Gastroesophageal sphincter (tissue), 3 donors: Measurements from ENCODE around the gene RPS6KL1.

Source experiments
- CTCF ChIP-seq, 4 experiments: fragments of 200-600 bp in 2 of 4; fragments of 450-650 bp in 2 of 4; sonication (generic) in 1 of 4; IDR thresholded peaks; one replicate each; pipeline ENCODE4 v1.5.1; 2017 to 2019; ENCODE audit warnings: antibody characterized with exemption in 4 of 4, mild to moderate bottlenecking in 2 of 4, moderate library complexity in 2 of 4
- EP300 ChIP-seq: sonication (generic); formaldehyde crosslinking; IDR thresholded peaks from one replicate; pipeline ENCODE4 v1.6.1; 2017; ENCODE audit warnings: antibody characterized with exemption, mild to moderate bottlenecking
- POLR2A ChIP-seq, 2 donors: fragments of 450-650 bp; IDR thresholded peaks; one replicate each; pipeline ENCODE4 v1.6.1; 2017; ENCODE audit warnings: antibody characterized with exemption in 2 of 2, mild to moderate bottlenecking in 2 of 2, moderate library complexity in 1 of 2
- POLR2AphosphoS5 ChIP-seq: sonication (generic); formaldehyde crosslinking; IDR thresholded peaks from one replicate; pipeline ENCODE4 v1.6.1; 2017; ENCODE audit warnings: antibody characterized with exemption

DNA sequence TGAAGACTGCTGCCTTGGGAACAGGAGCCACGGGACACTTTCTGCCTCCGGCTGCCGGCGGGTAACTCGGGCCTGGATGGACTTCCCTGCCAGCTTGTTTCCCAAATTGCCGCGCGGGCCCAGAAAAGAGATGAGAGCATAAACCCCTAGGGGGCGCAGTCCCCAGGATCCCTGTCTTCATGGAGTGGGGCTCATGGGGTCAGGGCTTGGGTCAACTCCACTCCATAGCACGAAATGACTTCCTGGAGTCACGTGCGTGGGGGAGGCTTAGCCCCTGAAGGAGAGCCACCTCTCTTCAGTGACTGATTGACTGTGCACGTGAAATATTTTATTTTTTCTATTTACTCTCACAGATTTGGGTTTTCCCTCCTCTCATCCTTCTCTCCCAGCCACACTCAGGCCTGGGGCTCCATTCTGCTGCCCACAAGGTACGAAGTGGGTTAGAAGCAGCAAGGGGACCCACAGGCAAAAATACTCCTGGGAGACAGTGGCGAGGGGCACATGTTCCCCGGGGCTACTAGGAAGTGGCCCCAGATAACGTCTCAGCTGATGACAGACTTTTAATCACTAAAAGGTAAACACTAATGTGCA is 22.3 kb upstream of the RPS6KL1 start:
- TF ChIP-seq CTCF (IDR thresholded peaks at IDR 0.05), result peak in 3 of 4 experiments; percentile 7 to 56 (median 21)
- TF ChIP-seq EP300, result no peak
- no peak for TF ChIP-seq POLR2A (IDR thresholded peaks at IDR 0.05)
- TF ChIP-seq POLR2AphosphoS5, result no peak
